ENCODE results near the gene STARD3. TPM values are rescaled to one million over a fixed set of nuclear protein-coding genes. Genes with fewer than 3 reads are reported as not detected.
A peak's percentile ranks its signal among the peaks of the same experiment; 100 is the strongest.

Gene STARD3
- total and polyA plus RNA-seq, 2 of the 13 experiments (the other 11 are each of a cell fraction or from before 2014, with no cell fraction given) = 34.6 to 100 TPM

- TF ChIP-seq ZNF143 (CRISPR knock-in tag; IDR thresholded peaks at IDR 0.05) (no peak; the same call in 1 of the 2 replicates), EZH2 (conservative IDR thresholded peaks at IDR 0.05; ENCODE audit: low read depth, low read length) (no peak), PAXIP1 (CRISPR knock-in tag; conservative IDR thresholded peaks at IDR 0.05) (peak; percentile 12; the same call in 1 of the 2 replicates), ZNF549 (CRISPR knock-in tag; IDR thresholded peaks at IDR 0.05) (no peak), FOXO1 (CRISPR knock-in tag; IDR thresholded peaks at IDR 0.05) (0 out of 2 replicates have a peak, but pooled peaks have one; percentile 28), ASH2L (IDR thresholded peaks at IDR 0.05; ENCODE audit: insufficient read length, low read depth, low read length) (peak; percentile 87), XBP1 (CRISPR knock-in tag; IDR thresholded peaks at IDR 0.05) (no peak), ZKSCAN5 (CRISPR knock-in tag; IDR thresholded peaks at IDR 0.05) (no peak), ZNF530 (CRISPR knock-in tag; IDR thresholded peaks at IDR 0.05; ENCODE audit: low read depth) (no peak), TBX2 (CRISPR knock-in tag; IDR thresholded peaks at IDR 0.05; ENCODE audit: borderline replicate concordance) (no peak; the same call in 1 of the 2 replicates), NFATC3 (CRISPR knock-in tag; IDR thresholded peaks at IDR 0.05) (no peak), TGIF2 (CRISPR knock-in tag; IDR thresholded peaks at IDR 0.05) (peak; percentile 91), HNF1B (CRISPR knock-in tag; IDR thresholded peaks at IDR 0.05) (peak; percentile 80; the same call in 1 of the 2 replicates), HNRNPUL1 (IDR thresholded peaks at IDR 0.05; ENCODE audit: low read depth, low read length) (no peak), NCOR1 (IDR thresholded peaks at IDR 0.05; ENCODE audit: borderline replicate concordance, low read length) (peak; percentile 6; the same call in 1 of the 2 replicates), ZSCAN21 (CRISPR knock-in tag; IDR thresholded peaks at IDR 0.05; ENCODE audit: borderline replicate concordance) (no peak), SMC3 (IDR thresholded peaks at IDR 0.05; ENCODE audit: low read length) (peak; percentile 16; the same call in 1 of the 2 replicates), GATAD1 (CRISPR knock-in tag; IDR thresholded peaks at IDR 0.05) (peak; percentile 91), ZNF382 (CRISPR knock-in tag; IDR thresholded peaks at IDR 0.05; ENCODE audit: borderline replicate concordance) (no peak), TEF (CRISPR knock-in tag; IDR thresholded peaks at IDR 0.05) (no peak), ZNF839 (CRISPR knock-in tag; IDR thresholded peaks at IDR 0.05; ENCODE audit: borderline replicate concordance) (peak; percentile 95; the same call in 1 of the 2 replicates), CAMTA2 (CRISPR knock-in tag; IDR thresholded peaks at IDR 0.05; ENCODE audit: borderline replicate concordance) (no peak), ZFAT (CRISPR knock-in tag; conservative IDR thresholded peaks at IDR 0.05) (no peak)
These were observed 50.9 kb downstream of the STARD3 start, which contains the start of gene PGAP3 (continued) for GRCh38 chr17:39687546-39688474.

All from HepG2 (cell line).